PC-3 (cell line): Measurements from ENCODE around the gene EFHC2. TPM values are rescaled to one million over a fixed set of nuclear protein-coding genes. Genes with fewer than 3 reads are reported as not detected.

Source experiments
- ATAC-seq: fragments of 200-7000 bp; cut with Tn5 transposase; 2 replicates; pipeline ENCODE4 v1.9.1; 2020; ENCODE audit warnings: mild to moderate bottlenecking, moderate library complexity
- BruUV-seq: library from RNA; stranded (reverse); fragments of 400-500 nt; replicated peaks from 2 replicates; lab custom pipeline; 2021; lab: Mats Ljungman, UMichigan
- CTCF ChIA-PET: fragments of 300-600 bp; sonication (Branson Sonifier 250); formaldehyde crosslinking; loops from one replicate; lab custom pipeline; 2022; ENCODE audit warnings: antibody characterized with exemption; lab: Charles Lee
- POLR2A ChIA-PET: fragments of 300-600 bp; sonication (Branson Sonifier 250); formaldehyde crosslinking; loops from one replicate; lab custom pipeline; 2022; ENCODE audit warnings: antibody characterized with exemption; ENCODE audit not compliant: unreplicated experiment; lab: Charles Lee
- DNase-seq: peaks from one replicate; pipeline ENCODE4 v3.0.0-alpha.2; 2015
- H2AFZ ChIP-seq: fragments of 300-600 bp; sonication (generic); 2 replicates; pipeline ENCODE4 v1.6.0; 2016; ENCODE audit warnings: antibody characterized with exemption, low read length
- H3F3A ChIP-seq: fragments of 300-600 bp; sonication (generic); one replicate; pipeline ENCODE4 v1.6.0; 2017; ENCODE audit warnings: antibody characterized with exemption, low read length, control low read depth, mild to moderate bottlenecking; ENCODE audit not compliant: unreplicated experiment
- H3K27ac ChIP-seq: fragments of 300-600 bp; sonication (generic); 2 replicates; pipeline ENCODE4 v1.5.1; 2016; ENCODE audit warnings: mild to moderate bottlenecking, low read length
- H3K27me3 ChIP-seq: fragments of 300-600 bp; sonication (generic); 2 replicates; pipeline ENCODE4 v1.6.1; 2016; ENCODE audit warnings: low read length, mixed read lengths
- H3K36me3 ChIP-seq: fragments of 300-600 bp; sonication (generic); 2 replicates; pipeline ENCODE4 v1.6.1; 2016; ENCODE audit warnings: low read depth, mixed run types, low read length, mixed read lengths
- H3K4me1 ChIP-seq: fragments of 300-600 bp; sonication (generic); 2 replicates; pipeline ENCODE4 v1.5.1; 2016; ENCODE audit warnings: low read length; ENCODE audit not compliant: insufficient read depth
- H3K4me2 ChIP-seq: fragments of 300-600 bp; sonication (generic); 2 replicates; pipeline ENCODE4 v1.6.0; 2016; ENCODE audit warnings: low read length
- H3K4me3 ChIP-seq: fragments of 300-600 bp; sonication (generic); 2 replicates; pipeline ENCODE4 v1.5.1; 2016; ENCODE audit warnings: mild to moderate bottlenecking, low read length, mixed read lengths
- H3K79me2 ChIP-seq: fragments of 300-600 bp; sonication (generic); 2 replicates; pipeline ENCODE4 v1.6.1; 2017; ENCODE audit warnings: low read length, mixed read lengths
- H3K9ac ChIP-seq: fragments of 300-600 bp; sonication (generic); 2 replicates; pipeline ENCODE4 v1.6.0; 2016; ENCODE audit warnings: mild to moderate bottlenecking, low read length
- H3K9me2 ChIP-seq: fragments of 300-600 bp; sonication (generic); replicated peaks from 2 replicates; pipeline ENCODE4 v1.6.1; 2016; ENCODE audit warnings: mixed run types, low read length, mixed read lengths
- H3K9me3 ChIP-seq: fragments of 300-600 bp; sonication (generic); 2 replicates; pipeline ENCODE4 v1.6.1; 2016; ENCODE audit warnings: low read length, mixed read lengths
- H4K20me1 ChIP-seq: fragments of 300-600 bp; sonication (generic); 2 replicates; pipeline ENCODE4 v1.6.1; 2016; ENCODE audit warnings: low read length, mixed read lengths
- CTCF ChIP-seq: fragments of 300-600 bp; sonication (generic); conservative IDR thresholded peaks from 2 replicates; pipeline ENCODE4 v1.5.1; 2017; ENCODE audit warnings: antibody characterized with exemption, low read depth, mild to moderate bottlenecking, low read length
- EZH2 ChIP-seq: fragments of 300-600 bp; sonication (generic); IDR thresholded peaks from one replicate; pipeline ENCODE4 v1.6.1; 2017; ENCODE audit warnings: antibody characterized with exemption, mild to moderate bottlenecking, low read length; ENCODE audit not compliant: unreplicated experiment
- EZH2phosphoT487 ChIP-seq: fragments of 300-600 bp; sonication (generic); IDR thresholded peaks from 2 replicates; pipeline ENCODE4 v1.6.1; 2018; ENCODE audit warnings: mild to moderate bottlenecking, antibody characterized with exemption, low read length, borderline replicate concordance
- intact Hi-C: fragments of 100-400 bp; cut with micrococcal nuclease; formaldehyde crosslinking; loops from 2 replicates; pipeline ENCODE4 v1.9.0; 2023
- total RNA-seq: library from RNA; depleted of rRNA; stranded (reverse); fragments of >200 nt; gene quantifications from 2 replicates; pipeline ENCODE4 v1.2.3, GENCODE V29; 2014

Gene EFHC2
- total RNA-seq, 1 experiment from 2014 or later = 0.40 TPM

- CTCF ChIA-PET = no interaction called here
- Histone ChIP-seq H2AFZ (no peak overlapping the region), H3K9me3 (no peaks in the 10 kb centered on the region), H4K20me1 (no peaks in the 10 kb centered on the region), H3K27ac (no peak overlapping the region), H3K27me3 (no peaks in the 10 kb centered on the region), H3K4me1 (peaks cover 11% of the 10 kb centered on the region), H3K9ac (no peak overlapping the region), H3K9me2 (no peaks in the 10 kb centered on the region), H3F3A (no peaks in the 10 kb centered on the region), H3K36me3 (no peaks in the 10 kb centered on the region), H3K4me2 (no peak overlapping the region), H3K4me3 (no peak overlapping the region), H3K79me2 (no peaks in the 10 kb centered on the region)
- POLR2A ChIA-PET = no interaction called here
- intact Hi-C loops = no loop called here
- TF ChIP-seq EZH2 (no peak), EZH2phosphoT487 (no peak), CTCF (no peak)
- BruUV-seq = no TSS peak
- no peak for ATAC-seq
- no peak for DNase-seq
Observed at GRCh38 chrX:44218465-44218864, 125.0 kb downstream of the EFHC2 start.

- DNase-seq (no peak), ATAC-seq (no peak)
- no peak for TF ChIP-seq EZH2
- TF ChIP-seq EZH2phosphoT487 = no peak
- no peak for TF ChIP-seq CTCF
- H3K9me2 ChIP-seq = no peaks in the 10 kb centered on the region
- ChIA-PET CTCF (no interaction called here), POLR2A (no interaction called here)
- no peak overlapping the region for H3K4me3 ChIP-seq
- H3K9me3 ChIP-seq = no peaks in the 10 kb centered on the region
- no peaks in the 10 kb centered on the region for H3K36me3 ChIP-seq
- no peaks in the 10 kb centered on the region for H4K20me1 ChIP-seq
- no peaks in the 10 kb centered on the region for H3F3A ChIP-seq
- intact Hi-C loops = no loop called here
- H3K4me2 ChIP-seq = no peak overlapping the region
- H3K4me1 ChIP-seq = no peaks in the 10 kb centered on the region
- H3K9ac ChIP-seq = no peak overlapping the region
- H2AFZ ChIP-seq = no peak overlapping the region
- no TSS peak for BruUV-seq
- H3K79me2 ChIP-seq = no peaks in the 10 kb centered on the region
- H3K27ac ChIP-seq = no peak overlapping the region
- H3K27me3 ChIP-seq = no peaks in the 10 kb centered on the region
Observed at GRCh38 chrX:44216171-44216570, 127.3 kb downstream of the EFHC2 start.

- H4K20me1 ChIP-seq = no peaks in the 10 kb centered on the region
- H3K36me3 ChIP-seq = no peaks in the 10 kb centered on the region
- BruUV-seq = no TSS peak
- H3K27ac ChIP-seq = no peak overlapping the region
- H3K9me2 ChIP-seq = no peaks in the 10 kb centered on the region
- ATAC-seq (peak; percentile 63; the same call in 1 of the 2 replicates), DNase-seq (peak; percentile 60)
- H3F3A ChIP-seq = no peaks in the 10 kb centered on the region
- no peaks in the 10 kb centered on the region for H3K79me2 ChIP-seq
- no peak overlapping the region for H2AFZ ChIP-seq
- H3K9me3 ChIP-seq = no peaks in the 10 kb centered on the region
- H3K4me1 ChIP-seq = no peaks in the 10 kb centered on the region
- intact Hi-C loops = loop anchor here (1.0 kb wide), 1 partner anchor 245 kb away; no protein-coding TSS in a partner anchor
- H3K9ac ChIP-seq = no peak overlapping the region
- POLR2A ChIA-PET = no interaction called here
- no peak overlapping the region for H3K4me3 ChIP-seq
- TF ChIP-seq CTCF (peak; percentile 69), EZH2 (no peak), EZH2phosphoT487 (no peak)
- H3K4me2 ChIP-seq = no peak overlapping the region
- no peaks in the 10 kb centered on the region for H3K27me3 ChIP-seq
- CTCF ChIA-PET = interaction anchor here (0.5 to 0.7 kb wide), 4 partner anchors 243 to 270 kb away, joined by 3 to 10 read pairs (median 5); no protein-coding TSS in a partner anchor
Observed at GRCh38 chrX:44203791-44204190, 139.7 kb downstream of the EFHC2 start.
